ENCODE measurements around the gene MZB1.
A peak's percentile ranks its signal among the peaks of the same experiment; 100 is the strongest.
"Not testable (repeated sequence)": the region's sequence is repeated elsewhere in the genome, so short reads cannot be mapped to it uniquely, and the experiment has no call there.

MZB1 gene

GRCh38 chr5:139364466-139364865 lies 25.2 kb downstream of the MZB1 start:
- Mint-ChIP-seq H3K27me3 (no peaks in the 10 kb centered on the region), H3K9me3 (no peaks in the 10 kb centered on the region), H3K4me1 (ENCODE audit: low read depth) (peaks cover 6% of the 10 kb centered on the region), H3K27ac (no peak overlapping the region), H3K36me3 (ENCODE audit: low read depth) (peaks cover 73% of the 10 kb centered on the region), H3K4me3 (no peak overlapping the region)
- intact Hi-C loops (cut with micrococcal nuclease), result no loop called here

- intact Hi-C loops (cut with micrococcal nuclease), result no loop called here
- Mint-ChIP-seq H3K4me3 (no peak overlapping the region), H3K4me1 (ENCODE audit: low read depth) (peaks cover 6% of the 10 kb centered on the region), H3K27me3 (no peaks in the 10 kb centered on the region), H3K9me3 (no peaks in the 10 kb centered on the region), H3K27ac (no peak overlapping the region), H3K36me3 (ENCODE audit: low read depth) (peaks cover 72% of the 10 kb centered on the region)
Observed at GRCh38 chr5:139363937-139364336, 25.8 kb downstream of the MZB1 start.

- Mint-ChIP-seq H3K36me3 (ENCODE audit: low read depth) (peaks cover 70% of the 10 kb centered on the region), H3K27ac (no peak overlapping the region), H3K4me3 (no peak overlapping the region), H3K4me1 (ENCODE audit: low read depth) (peaks cover 6% of the 10 kb centered on the region), H3K9me3 (no peaks in the 10 kb centered on the region), H3K27me3 (no peaks in the 10 kb centered on the region)
- intact Hi-C loops (cut with micrococcal nuclease), result no loop called here
Observed at GRCh38 chr5:139361835-139362429, 27.8 kb downstream of the MZB1 start.

- H3K27me3 Mint-ChIP-seq, result no peaks in the 10 kb centered on the region
- peaks cover 6% of the 10 kb centered on the region for H3K4me1 Mint-ChIP-seq (ENCODE audit: low read depth)
- no peak overlapping the region for H3K4me3 Mint-ChIP-seq
- H3K27ac Mint-ChIP-seq, result peak overlapping the region; percentile 6
- H3K9me3 Mint-ChIP-seq, result no peaks in the 10 kb centered on the region
- intact Hi-C loops (cut with micrococcal nuclease), result no loop called here
- peaks cover 67% of the 10 kb centered on the region for H3K36me3 Mint-ChIP-seq (ENCODE audit: low read depth)
Observed at GRCh38 chr5:139360384-139360783, 29.3 kb downstream of the MZB1 start.

GRCh38 chr5:139358064-139358463 lies 31.6 kb downstream of the MZB1 start:
- intact Hi-C loops (cut with micrococcal nuclease), result no loop called here
- Mint-ChIP-seq H3K27ac (no peak overlapping the region), H3K4me1 (ENCODE audit: low read depth) (peaks cover 14% of the 10 kb centered on the region), H3K9me3 (no peaks in the 10 kb centered on the region), H3K27me3 (no peaks in the 10 kb centered on the region), H3K36me3 (ENCODE audit: low read depth) (peaks cover 63% of the 10 kb centered on the region), H3K4me3 (no peak overlapping the region)

- H3K27ac Mint-ChIP-seq; intact Hi-C loops (cut with micrococcal nuclease); H3K27me3 Mint-ChIP-seq; H3K4me3 Mint-ChIP-seq; H3K9me3 Mint-ChIP-seq: not testable (repeated sequence)
- H3K4me1 Mint-ChIP-seq (ENCODE audit: low read depth), result peaks cover 18% of the 10 kb centered on the region
- peaks cover 76% of the 10 kb centered on the region for H3K36me3 Mint-ChIP-seq (ENCODE audit: low read depth)
Observed at GRCh38 chr5:139355900-139356299, 33.8 kb downstream of the MZB1 start.

- Mint-ChIP-seq H3K9me3 (no peaks in the 10 kb centered on the region), H3K27ac (no peak overlapping the region), H3K4me1 (ENCODE audit: low read depth) (peaks cover 12% of the 10 kb centered on the region), H3K27me3 (no peaks in the 10 kb centered on the region), H3K36me3 (ENCODE audit: low read depth) (peaks cover 70% of the 10 kb centered on the region), H3K4me3 (no peak overlapping the region)
- intact Hi-C loops (cut with micrococcal nuclease), result no loop called here
Observed at GRCh38 chr5:139354186-139354585, 35.5 kb downstream of the MZB1 start.

- intact Hi-C loops (cut with micrococcal nuclease); H3K9me3 Mint-ChIP-seq; H3K27ac Mint-ChIP-seq; H3K4me3 Mint-ChIP-seq; H3K27me3 Mint-ChIP-seq: not testable (repeated sequence)
- H3K4me1 Mint-ChIP-seq (ENCODE audit: low read depth), result peaks cover 42% of the 10 kb centered on the region
- peaks cover 60% of the 10 kb centered on the region for H3K36me3 Mint-ChIP-seq (ENCODE audit: low read depth)
Observed at GRCh38 chr5:139347863-139348262, 41.9 kb downstream of the MZB1 start.

GRCh38 chr5:139345442-139345841 lies 44.3 kb downstream of the MZB1 start:
- H3K27me3 Mint-ChIP-seq; H3K9me3 Mint-ChIP-seq; intact Hi-C loops (cut with micrococcal nuclease); H3K27ac Mint-ChIP-seq; H3K4me3 Mint-ChIP-seq: not testable (repeated sequence)
- Mint-ChIP-seq H3K36me3 (ENCODE audit: low read depth) (peaks cover 59% of the 10 kb centered on the region), H3K4me1 (ENCODE audit: low read depth) (peaks cover 54% of the 10 kb centered on the region)

GRCh38 chr5:139344177-139344576 lies 45.5 kb downstream of the MZB1 start:
- Mint-ChIP-seq H3K27ac (no peak overlapping the region), H3K9me3 (no peaks in the 10 kb centered on the region), H3K4me1 (ENCODE audit: low read depth) (peaks cover 54% of the 10 kb centered on the region), H3K36me3 (ENCODE audit: low read depth) (peaks cover 57% of the 10 kb centered on the region), H3K4me3 (no peak overlapping the region), H3K27me3 (no peaks in the 10 kb centered on the region)
- intact Hi-C loops (cut with micrococcal nuclease), result loop anchor here (5.0 kb wide), 1 partner anchor 48 kb away; no protein-coding TSS in a partner anchor

GRCh38 chr5:139343476-139343875 lies 46.2 kb downstream of the MZB1 start:
- Mint-ChIP-seq H3K4me1 (ENCODE audit: low read depth) (peaks cover 54% of the 10 kb centered on the region), H3K27me3 (no peaks in the 10 kb centered on the region), H3K4me3 (peak overlapping the region; percentile 6), H3K27ac (no peak overlapping the region), H3K9me3 (no peaks in the 10 kb centered on the region), H3K36me3 (ENCODE audit: low read depth) (peaks cover 50% of the 10 kb centered on the region)
- intact Hi-C loops (cut with micrococcal nuclease), result loop anchor here (5.0 kb wide), 1 partner anchor 49 kb away; no protein-coding TSS in a partner anchor

- peak overlapping the region; percentile 96 for H3K27ac Mint-ChIP-seq
- peaks cover 53% of the 10 kb centered on the region for H3K4me1 Mint-ChIP-seq (ENCODE audit: low read depth)
- no peaks in the 10 kb centered on the region for H3K9me3 Mint-ChIP-seq
- H3K27me3 Mint-ChIP-seq, result no peaks in the 10 kb centered on the region
- H3K36me3 Mint-ChIP-seq (ENCODE audit: low read depth), result peaks cover 39% of the 10 kb centered on the region
- H3K4me3 Mint-ChIP-seq, result peak overlapping the region; percentile 97
- intact Hi-C loops (cut with micrococcal nuclease), result loop anchor here (5.0 kb wide), 1 partner anchor 50 kb away; no protein-coding TSS in a partner anchor
Observed at GRCh38 chr5:139342423-139342723, 47.3 kb downstream of the MZB1 start.

GRCh38 chr5:139341689-139342422 lies 47.9 kb downstream of the MZB1 start, which contains the start of gene PAIP2:
Gene PAIP2, plus strand, starts transcription at chr5:139341854. Its CDS starts 21,931 bp downstream, at chr5:139363785.
- intact Hi-C loops (cut with micrococcal nuclease), result loop anchor here (2.0 to 5.0 kb wide), 2 partner anchors 47 to 50 kb away; no protein-coding TSS in a partner anchor
- Mint-ChIP-seq H3K27me3 (no peaks in the 10 kb centered on the region), H3K27ac (peak within 1 kb of the TSS; percentile 96), H3K9me3 (no peaks in the 10 kb centered on the region), H3K4me3 (peak within 1 kb of the TSS; percentile 97), H3K4me1 (ENCODE audit: low read depth) (peaks cover 48% of the 10 kb centered on the region), H3K36me3 (ENCODE audit: low read depth) (peaks cover 33% of the 10 kb centered on the region)

GRCh38 chr5:139341187-139341688 lies 48.5 kb downstream of the MZB1 start:
- Mint-ChIP-seq H3K9me3 (no peaks in the 10 kb centered on the region), H3K27me3 (no peaks in the 10 kb centered on the region), H3K4me3 (peak overlapping the region; percentile 97), H3K4me1 (ENCODE audit: low read depth) (peaks cover 43% of the 10 kb centered on the region), H3K27ac (peak overlapping the region; percentile 96), H3K36me3 (ENCODE audit: low read depth) (peaks cover 27% of the 10 kb centered on the region)
- intact Hi-C loops (cut with micrococcal nuclease), result loop anchor here (2.0 to 5.0 kb wide), 2 partner anchors 46 to 51 kb away; no protein-coding TSS in a partner anchor
